ENCODE results near the gene POU3F2. TPM values are rescaled to one million over a fixed set of nuclear protein-coding genes. Genes with fewer than 3 reads are reported as not detected.

POU3F2 gene
- total and polyA plus RNA-seq, 9 of the 15 experiments (the other 6 are each of a cell fraction or from before 2014, with no cell fraction given), result 0.08 to 0.46 (median 0.36) TPM

DNA sequence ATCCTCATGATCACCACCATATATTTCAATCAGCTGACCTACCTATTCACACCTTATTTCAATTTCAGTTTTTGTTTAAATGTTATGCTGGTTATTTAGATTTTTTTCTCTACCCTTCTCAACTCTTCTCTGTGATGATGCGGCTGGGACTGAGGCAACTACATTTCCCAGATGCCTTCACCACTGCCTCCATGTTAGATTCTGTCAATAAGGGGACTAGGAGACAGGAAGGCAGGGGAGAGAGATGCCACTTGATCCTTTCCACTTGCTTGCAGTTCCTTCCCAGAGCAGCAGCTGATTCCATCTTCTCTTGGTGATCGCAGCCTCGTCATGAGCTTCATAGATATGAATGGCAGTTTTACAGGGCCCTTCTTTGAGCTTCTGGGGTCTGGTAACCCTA lies 33.5 kb upstream of the POU3F2 start:
- H3K9ac ChIP-seq (ENCODE audit: insufficient read depth in 1 of 2, low read depth in 2 of 2, low read length in 2 of 2), result no peak overlapping the region
- 3% methylated on average over 3 of the region's 3 CpGs for WGBS (ENCODE audit: insufficient coverage, low coverage, missing lambda C conversion rate)
- no peaks in the 10 kb centered on the region for H3K27me3 ChIP-seq (ENCODE audit: control insufficient read depth in 2 of 2, insufficient read depth in 2 of 2, low read length in 2 of 2)
- no peak overlapping the region for H2AFZ ChIP-seq (ENCODE audit: low read depth, low read length)
- H3K9me1 ChIP-seq (ENCODE audit: control insufficient read depth, insufficient read depth, low read length), result no peaks in the 10 kb centered on the region
- no peak overlapping the region for H3K4me2 ChIP-seq (ENCODE audit: insufficient read depth, low read length)
- H3K9me3 ChIP-seq (replicated peaks; ENCODE audit: control insufficient read depth, insufficient read depth, low read depth, low read length), result no peaks in the 10 kb centered on the region
- no peak overlapping the region for H3K27ac ChIP-seq (ENCODE audit: extremely low read depth, low read depth, low read length)
- no peaks in the 10 kb centered on the region for H3K79me2 ChIP-seq (ENCODE audit: control insufficient read depth, insufficient read depth, low read length)
- ChIA-PET CTCF (ENCODE audit: low intra/inter-chr PET ratio) (no interaction called here), POLR2A (interaction anchor here (1.4 kb wide), 1 partner anchor 13 kb away, joined by 3 read pairs; no protein-coding TSS in a partner anchor)
- intact Hi-C loops (cut with micrococcal nuclease), result no loop called here
- DNase-seq (ENCODE audit: extremely low read depth in 1 of 4, low spot score in 3 of 4) (no peak), FAIRE-seq (no peak), ATAC-seq (no peak)
- H3K4me3 ChIP-seq, result no peak overlapping the region
- in situ Hi-C loops (cut with MboI), result no loop called here
- no peak for TF ChIP-seq MBD2 (IDR thresholded peaks at IDR 0.05; ENCODE audit: borderline replicate concordance, low read depth)
- TF ChIP-seq PHB (CRISPR knock-in tag; IDR thresholded peaks at IDR 0.05), result no peak
- TF ChIP-seq ATF3 (IDR thresholded peaks at IDR 0.05), result no peak
- no peak for TF ChIP-seq ATF3 (CRISPR knock-in tag; conservative IDR thresholded peaks at IDR 0.05)
- TF ChIP-seq PCBP1 (IDR thresholded peaks at IDR 0.05; ENCODE audit: low read depth, low read length, poor library complexity, severe bottlenecking), result no peak
- no peak for TF ChIP-seq TAL1 (IDR thresholded peaks at IDR 0.05)
- no peak for TF ChIP-seq TRIM28 (IDR thresholded peaks at IDR 0.05)
- TF ChIP-seq, protein P1, sequence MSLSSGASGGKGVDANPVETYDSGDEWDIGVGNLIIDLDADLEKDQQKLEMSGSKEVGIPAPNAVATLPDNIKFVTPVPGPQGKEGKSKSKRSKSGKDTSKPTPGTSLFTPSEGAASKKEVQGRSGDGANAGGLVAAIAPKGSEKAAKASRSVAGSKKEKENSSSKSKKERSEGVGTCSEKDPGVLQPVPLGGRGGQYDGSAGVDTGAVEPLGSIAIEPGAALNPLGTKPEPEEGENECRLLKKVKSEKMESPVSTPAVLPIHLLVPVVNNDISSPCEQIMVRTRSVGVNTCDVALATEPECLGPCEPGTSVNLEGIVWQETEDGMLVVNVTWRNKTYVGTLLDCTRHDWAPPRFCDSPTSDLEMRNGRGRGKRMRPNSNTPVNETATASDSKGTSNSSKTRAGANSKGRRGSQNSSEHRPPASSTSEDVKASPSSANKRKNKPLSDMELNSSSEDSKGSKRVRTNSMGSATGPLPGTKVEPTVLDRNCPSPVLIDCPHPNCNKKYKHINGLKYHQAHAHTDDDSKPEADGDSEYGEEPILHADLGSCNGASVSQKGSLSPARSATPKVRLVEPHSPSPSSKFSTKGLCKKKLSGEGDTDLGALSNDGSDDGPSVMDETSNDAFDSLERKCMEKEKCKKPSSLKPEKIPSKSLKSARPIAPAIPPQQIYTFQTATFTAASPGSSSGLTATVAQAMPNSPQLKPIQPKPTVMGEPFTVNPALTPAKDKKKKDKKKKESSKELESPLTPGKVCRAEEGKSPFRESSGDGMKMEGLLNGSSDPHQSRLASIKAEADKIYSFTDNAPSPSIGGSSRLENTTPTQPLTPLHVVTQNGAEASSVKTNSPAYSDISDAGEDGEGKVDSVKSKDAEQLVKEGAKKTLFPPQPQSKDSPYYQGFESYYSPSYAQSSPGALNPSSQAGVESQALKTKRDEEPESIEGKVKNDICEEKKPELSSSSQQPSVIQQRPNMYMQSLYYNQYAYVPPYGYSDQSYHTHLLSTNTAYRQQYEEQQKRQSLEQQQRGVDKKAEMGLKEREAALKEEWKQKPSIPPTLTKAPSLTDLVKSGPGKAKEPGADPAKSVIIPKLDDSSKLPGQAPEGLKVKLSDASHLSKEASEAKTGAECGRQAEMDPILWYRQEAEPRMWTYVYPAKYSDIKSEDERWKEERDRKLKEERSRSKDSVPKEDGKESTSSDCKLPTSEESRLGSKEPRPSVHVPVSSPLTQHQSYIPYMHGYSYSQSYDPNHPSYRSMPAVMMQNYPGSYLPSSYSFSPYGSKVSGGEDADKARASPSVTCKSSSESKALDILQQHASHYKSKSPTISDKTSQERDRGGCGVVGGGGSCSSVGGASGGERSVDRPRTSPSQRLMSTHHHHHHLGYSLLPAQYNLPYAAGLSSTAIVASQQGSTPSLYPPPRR (CRISPR knock-in tag; IDR thresholded peaks at IDR 0.05; ENCODE audit: borderline replicate concordance), result no peak
- TF ChIP-seq RBM14 (IDR thresholded peaks at IDR 0.05; ENCODE audit: borderline replicate concordance, insufficient read depth, low read depth, low read length), result no peak
- TF ChIP-seq, protein P2, sequence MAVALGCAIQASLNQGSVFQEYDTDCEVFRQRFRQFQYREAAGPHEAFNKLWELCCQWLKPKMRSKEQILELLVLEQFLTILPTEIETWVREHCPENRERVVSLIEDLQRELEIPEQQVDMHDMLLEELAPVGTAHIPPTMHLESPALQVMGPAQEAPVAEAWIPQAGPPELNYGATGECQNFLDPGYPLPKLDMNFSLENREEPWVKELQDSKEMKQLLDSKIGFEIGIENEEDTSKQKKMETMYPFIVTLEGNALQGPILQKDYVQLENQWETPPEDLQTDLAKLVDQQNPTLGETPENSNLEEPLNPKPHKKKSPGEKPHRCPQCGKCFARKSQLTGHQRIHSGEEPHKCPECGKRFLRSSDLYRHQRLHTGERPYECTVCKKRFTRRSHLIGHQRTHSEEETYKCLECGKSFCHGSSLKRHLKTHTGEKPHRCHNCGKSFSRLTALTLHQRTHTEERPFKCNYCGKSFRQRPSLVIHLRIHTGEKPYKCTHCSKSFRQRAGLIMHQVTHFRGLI (CRISPR knock-in tag; IDR thresholded peaks at IDR 0.05), result no peak
- no peak for TF ChIP-seq ZNF551 (CRISPR knock-in tag; IDR thresholded peaks at IDR 0.05)
- TF ChIP-seq, protein P3, sequence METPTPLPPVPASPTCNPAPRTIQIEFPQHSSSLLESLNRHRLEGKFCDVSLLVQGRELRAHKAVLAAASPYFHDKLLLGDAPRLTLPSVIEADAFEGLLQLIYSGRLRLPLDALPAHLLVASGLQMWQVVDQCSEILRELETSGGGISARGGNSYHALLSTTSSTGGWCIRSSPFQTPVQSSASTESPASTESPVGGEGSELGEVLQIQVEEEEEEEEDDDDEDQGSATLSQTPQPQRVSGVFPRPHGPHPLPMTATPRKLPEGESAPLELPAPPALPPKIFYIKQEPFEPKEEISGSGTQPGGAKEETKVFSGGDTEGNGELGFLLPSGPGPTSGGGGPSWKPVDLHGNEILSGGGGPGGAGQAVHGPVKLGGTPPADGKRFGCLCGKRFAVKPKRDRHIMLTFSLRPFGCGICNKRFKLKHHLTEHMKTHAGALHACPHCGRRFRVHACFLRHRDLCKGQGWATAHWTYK (CRISPR knock-in tag; IDR thresholded peaks at IDR 0.05), result no peak
- no peak for TF ChIP-seq ZNF695 (CRISPR knock-in tag; IDR thresholded peaks at IDR 0.05)
- no peaks in the 10 kb centered on the region for H3K4me1 ChIP-seq (replicated peaks in 1 of 2; ENCODE audit: control insufficient read depth in 2 of 2, insufficient read depth in 2 of 2, low read length in 2 of 2)
- H4K20me1 ChIP-seq (replicated peaks; ENCODE audit: control insufficient read depth, insufficient read depth, low read length), result no peaks in the 10 kb centered on the region
- no peaks in the 10 kb centered on the region for H3K36me3 ChIP-seq (ENCODE audit: control insufficient read depth, insufficient read depth, low read length)
- BruUV-seq (replicated peaks), result no TSS peak
